ENCODE results near the gene NADK2.

- TF ChIP-seq CTCF (IDR thresholded peaks at IDR 0.05 in 2 of 3, conservative IDR thresholded peaks at IDR 0.05 in 1 of 3; ENCODE audit: borderline replicate concordance in 1 of 3, insufficient read depth in 1 of 3, low read depth in 2 of 3, low read length in 2 of 3) = no peak
- no peak for TF ChIP-seq JUND (IDR thresholded peaks at IDR 0.05)
These were observed 32.2 kb upstream of the NADK2 start for GRCh38 chr5:36273809-36274526.

All from HCT116 (cell line).